Measurements from ENCODE around the gene DNAH7.

Gene DNAH7

GRCh38 chr2:196077821-196078220, 9.2 kb upstream of the DNAH7 start:
- no peak for DNase-seq

DNA sequence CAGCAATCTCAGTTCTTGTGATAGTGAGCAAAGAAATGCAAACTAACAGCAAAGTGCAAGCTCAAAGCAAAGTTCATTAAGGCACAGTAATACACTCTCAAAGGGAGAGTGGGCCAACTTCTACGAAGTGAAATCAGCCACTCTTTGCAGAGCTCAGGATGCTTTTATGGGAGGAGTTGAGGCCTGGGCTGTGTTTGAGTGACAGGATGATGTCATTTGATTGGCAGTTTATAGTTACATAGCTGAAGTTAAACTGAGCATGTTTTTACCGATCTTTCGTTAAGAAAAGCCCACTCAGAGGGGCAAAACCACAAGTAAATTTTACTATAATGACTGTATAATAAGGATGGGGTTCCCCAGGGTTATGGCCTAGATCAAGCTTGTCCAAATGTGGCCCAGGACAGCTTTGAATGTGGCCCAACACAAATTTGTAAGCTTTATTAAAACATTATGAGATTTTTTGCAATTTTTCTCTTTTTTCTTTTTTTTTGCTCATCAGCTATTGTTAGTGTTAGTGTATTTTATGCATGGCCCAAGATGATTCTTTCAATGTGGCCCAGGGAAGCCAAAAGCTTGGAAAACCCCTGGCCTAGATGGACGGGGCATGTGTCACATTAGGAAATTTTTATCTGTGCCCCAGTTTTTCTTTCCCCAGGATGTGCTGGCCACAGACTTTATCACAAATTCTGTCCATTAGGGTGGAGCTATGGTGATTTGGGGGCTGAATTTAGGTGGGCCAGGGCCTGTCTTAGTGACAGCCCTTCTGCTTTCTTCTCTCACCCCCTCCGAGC, 8.3 kb upstream of the DNAH7 start:
- no peak for DNase-seq

GRCh38 chr2:196075196-196075595, 6.6 kb upstream of the DNAH7 start:
- no peak for DNase-seq

GRCh38 chr2:196074631-196075030, 6.0 kb upstream of the DNAH7 start:
- DNase-seq, result no peak

DNA sequence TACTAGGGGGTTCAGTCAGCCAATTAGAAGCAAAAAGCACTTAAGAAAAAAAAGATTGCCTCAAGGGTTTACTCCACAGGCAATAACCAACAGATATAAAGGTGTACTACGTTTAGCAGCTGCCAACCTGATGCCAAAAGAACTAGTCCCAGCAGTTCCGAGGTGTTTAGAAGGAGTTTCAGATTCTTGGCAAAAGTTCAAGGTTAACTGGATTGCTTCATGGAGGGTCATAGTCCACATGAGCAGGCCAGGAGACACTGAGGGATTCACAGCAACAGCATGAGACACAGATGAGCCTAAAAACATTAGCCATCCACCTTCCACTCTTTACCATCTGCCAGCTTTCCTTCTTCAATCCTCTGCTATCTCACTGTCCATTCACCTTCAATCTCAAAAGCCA, 4.9 kb upstream of the DNAH7 start:
- DNase-seq, result no peak

- DNase-seq, result no peak
These were observed 1.6 kb downstream of the DNAH7 start for GRCh38 chr2:196067088-196067382.

- DNase-seq, result peak; percentile 29 to 66 (median 51)
These were observed 2.1 kb downstream of the DNAH7 start for GRCh38 chr2:196066291-196067087.

GRCh38 chr2:196063773-196064172, 4.9 kb downstream of the DNAH7 start:
- DNase-seq, result no peak

DNA sequence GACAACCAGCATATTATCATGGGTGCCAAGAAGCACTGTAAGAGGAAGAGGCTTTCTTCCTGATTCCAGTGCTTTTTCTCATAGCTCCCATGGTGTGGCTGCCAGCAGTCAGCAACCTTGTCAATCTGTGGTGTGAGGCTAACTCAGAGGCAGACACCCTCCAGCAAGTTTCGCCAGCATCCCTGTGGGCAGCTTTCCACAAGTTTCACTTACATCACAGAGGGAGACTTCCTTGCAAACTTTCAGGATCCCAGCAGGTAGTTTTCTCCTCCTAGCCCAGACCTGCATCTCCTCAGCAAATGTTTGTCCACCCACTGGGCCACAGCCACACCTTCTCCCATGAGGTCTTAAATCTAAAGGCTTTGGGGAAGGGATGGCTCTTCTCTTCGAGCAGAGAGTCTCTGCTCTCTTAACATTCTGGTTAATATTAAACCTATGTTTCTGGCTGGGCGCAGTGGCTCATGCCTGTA, 9.1 kb downstream of the DNAH7 start:
- peak; percentile 8 to 49 (median 35) for DNase-seq

DNA sequence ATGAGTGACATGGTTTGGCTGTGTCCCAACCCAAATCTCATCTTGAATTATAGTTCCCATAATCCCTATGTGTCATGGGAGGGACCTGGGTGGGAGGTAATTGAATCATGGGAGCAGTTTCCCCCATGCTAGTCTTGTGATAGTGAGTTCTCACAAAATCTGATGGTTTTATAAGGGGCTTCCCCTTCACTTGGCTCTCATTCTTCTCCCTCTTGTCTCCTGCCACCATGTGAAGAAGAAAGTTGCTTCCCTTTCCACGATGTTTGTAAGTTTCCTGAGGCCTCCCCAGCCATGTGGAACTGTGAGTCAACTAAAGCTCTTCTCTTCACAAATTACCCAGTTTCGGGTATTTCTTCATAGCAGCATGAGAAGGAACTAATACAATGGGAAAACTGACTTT, 14.0 kb downstream of the DNAH7 start:
- peak; percentile 60 to 85 (median 76) for DNase-seq

- DNase-seq, result peak; percentile 39 to 72 (median 68)
These were observed 22.3 kb downstream of the DNAH7 start for GRCh38 chr2:196046123-196046917.

GRCh38 chr2:196041786-196042185, 26.9 kb downstream of the DNAH7 start:
- no peak for DNase-seq

- DNase-seq, result no peak
These were observed 28.4 kb downstream of the DNAH7 start for GRCh38 chr2:196040218-196040617.

- DNase-seq, result no peak
These were observed 32.2 kb downstream of the DNAH7 start for GRCh38 chr2:196036442-196036841.

- no peak for DNase-seq
These were observed 50.6 kb downstream of the DNAH7 start for GRCh38 chr2:196018037-196018436.

DNA sequence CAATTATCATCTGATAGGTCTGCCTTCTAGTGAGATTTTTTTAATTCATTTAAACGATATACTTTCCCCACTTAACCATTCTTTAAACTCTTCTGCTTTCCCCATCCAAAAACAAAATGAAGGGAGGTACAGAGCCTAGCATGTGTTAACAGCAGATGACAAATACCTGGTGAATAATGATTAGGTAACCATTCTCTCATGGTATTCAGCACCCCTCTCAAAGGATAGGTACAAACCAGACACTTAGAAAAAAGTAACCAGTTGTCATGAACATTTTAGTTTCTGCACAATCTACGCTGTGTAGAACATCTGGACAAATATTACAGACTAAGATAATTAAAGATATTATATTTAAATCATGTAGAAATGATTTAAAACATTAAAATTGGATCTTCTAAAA, 56.3 kb downstream of the DNAH7 start:
- DNase-seq, result no peak

DNA sequence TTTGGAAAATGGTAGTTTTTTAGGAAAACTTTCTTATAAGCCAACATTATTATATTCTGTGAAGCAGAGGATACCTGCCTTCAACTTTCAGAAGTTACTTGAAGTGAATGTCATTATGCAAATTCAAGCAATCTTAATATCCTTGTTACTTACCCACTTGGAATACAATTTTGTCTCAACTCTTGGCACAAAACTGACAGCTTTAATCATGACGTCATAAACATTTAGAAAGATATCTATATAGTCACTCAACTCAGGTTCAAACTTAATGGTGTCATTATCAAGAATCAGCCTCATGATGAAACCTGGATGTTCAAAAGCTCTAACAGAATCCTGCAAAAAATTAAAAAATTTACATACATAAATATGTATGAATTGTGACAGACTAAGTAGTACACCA, 68.1 kb downstream of the DNAH7 start:
- no peak for DNase-seq

DNA sequence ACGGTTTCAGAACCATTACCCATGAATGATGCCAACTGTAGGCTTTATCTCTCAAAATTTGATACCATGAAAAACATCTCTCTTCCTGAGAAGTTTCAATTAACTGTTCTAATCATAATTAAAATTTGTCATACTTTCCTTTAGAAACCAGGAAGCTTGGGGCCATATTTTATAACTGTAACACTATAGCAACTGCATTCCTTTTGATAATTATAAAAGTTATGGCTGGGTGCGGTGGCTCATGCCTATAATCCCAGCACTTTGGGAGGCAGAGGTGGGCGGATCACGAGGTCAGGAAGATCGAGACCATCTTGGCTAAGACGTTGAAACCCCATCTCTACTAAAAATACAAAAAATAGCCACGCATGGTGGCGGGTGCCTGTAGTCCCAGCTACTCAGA, 70.6 kb downstream of the DNAH7 start:
- no peak for DNase-seq

- no peak for DNase-seq
These were observed 73.1 kb downstream of the DNAH7 start for GRCh38 chr2:195995499-195995898.

DNA sequence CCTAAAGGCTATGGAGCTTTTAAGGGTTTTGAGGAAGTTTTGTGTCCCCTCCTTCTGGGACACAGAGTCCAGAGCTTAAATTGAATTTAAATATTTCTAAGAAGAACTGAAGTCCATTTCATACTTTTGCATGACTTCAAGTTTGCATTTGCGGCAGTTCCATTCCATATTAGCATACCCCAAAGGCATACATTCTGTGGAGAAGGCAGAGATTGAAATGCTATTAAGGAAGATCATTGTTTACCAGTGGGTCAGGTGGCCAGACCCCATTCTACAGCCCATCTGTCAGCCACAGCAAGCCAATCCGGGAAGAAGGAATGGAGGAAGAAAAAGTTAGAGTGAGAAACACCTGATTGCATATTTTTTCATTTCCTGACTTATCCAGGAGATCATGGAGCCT, 75.0 kb downstream of the DNAH7 start:
- DNase-seq, result no peak

DNA sequence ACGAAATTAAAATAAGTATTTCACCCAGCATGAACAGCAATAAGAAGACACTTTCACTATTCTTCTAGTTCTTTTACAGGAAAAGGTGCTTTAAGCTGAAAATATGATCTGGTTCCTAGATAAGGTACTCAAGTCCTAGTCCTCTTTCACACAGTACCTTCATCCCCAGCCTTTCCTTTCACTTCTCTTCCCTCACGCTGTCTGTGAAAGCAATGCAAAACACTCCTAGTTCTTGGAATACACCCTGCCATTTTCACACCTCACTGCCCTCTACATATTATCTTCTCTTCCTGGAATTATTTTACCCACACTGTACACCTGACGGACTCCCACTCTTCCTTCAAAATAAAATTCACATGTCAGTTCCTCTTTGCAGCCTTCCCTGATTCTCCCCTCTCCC, 82.9 kb downstream of the DNAH7 start:
- no peak for DNase-seq

GRCh38 chr2:195984923-195985726, 83.5 kb downstream of the DNAH7 start:
- no peak for DNase-seq
